H1 (cell line): ENCODE measurements around the gene ABLIM1. TPM values are rescaled to one million over a fixed set of nuclear protein-coding genes. Genes with fewer than 3 reads are reported as not detected.

Experiments
- CTCF ChIA-PET: fragments of 300-600 bp; sonication (Branson Sonifier 250); formaldehyde crosslinking; loops from one replicate; lab custom pipeline; 2021; ENCODE audit not compliant: partially characterized antibody; lab: Charles Lee
- POLR2A ChIA-PET: fragments of 300-600 bp; sonication (Branson Sonifier 250); formaldehyde crosslinking; loops from one replicate; lab custom pipeline; 2021; ENCODE audit warnings: inconsistent platforms; ENCODE audit not compliant: partially characterized antibody; lab: Charles Lee
- DNase-seq, 2 experiments: peaks; one replicate each; pipeline versions ENCODE4 v3.0.0 to v3.0.0-alpha.2; 2010 to 2022; ENCODE audit warnings: low spot score in 2 of 2, low read depth in 1 of 2, mixed read lengths in 1 of 2
- FAIRE-seq: peaks from 2 replicates; lab custom pipeline; 2011; peaks lifted over from hg19 to GRCh38; lab: Jason Lieb, UNC
- H2AFZ ChIP-seq: 2 replicates; pipeline ENCODE4 v1.8.1; 2012; ENCODE audit warnings: low read length, inconsistent platforms
- H2AK5ac ChIP-seq: 2 replicates; pipeline ENCODE4 v1.6.1; 2013; ENCODE audit warnings: low read depth, low read length
- H2BK120ac ChIP-seq: replicated peaks from 2 replicates; pipeline ENCODE3; 2013; ENCODE audit warnings: low read depth, low read length, inconsistent platforms
- H2BK12ac ChIP-seq: 2 replicates; pipeline ENCODE4 v1.6.1; 2013; ENCODE audit warnings: low read depth, low read length
- H2BK15ac ChIP-seq: 2 replicates; pipeline ENCODE4 v1.6.1; 2013; ENCODE audit warnings: low read length
- H2BK20ac ChIP-seq: 2 replicates; pipeline ENCODE4 v1.6.1; 2013; ENCODE audit warnings: low read length
- H2BK5ac ChIP-seq: 2 replicates; pipeline ENCODE4 v1.6.1; 2013; ENCODE audit warnings: low read depth, low read length
- H3K14ac ChIP-seq: 2 replicates; pipeline ENCODE4 v1.6.1; 2013; ENCODE audit warnings: inconsistent platforms; ENCODE audit not compliant: insufficient read length
- H3K18ac ChIP-seq: 2 replicates; pipeline ENCODE4 v1.6.1; 2013; ENCODE audit warnings: low read length; ENCODE audit errors: extremely low read depth
- H3K23ac ChIP-seq: 2 replicates; pipeline ENCODE4 v1.6.1; 2013; ENCODE audit warnings: inconsistent platforms; ENCODE audit not compliant: insufficient read length
- H3K23me2 ChIP-seq: 2 replicates; pipeline ENCODE4 v1.6.1; 2013; ENCODE audit warnings: low read depth, low read length
- H3K27ac ChIP-seq: 2 replicates; pipeline ENCODE4 v1.6.1; 2011; ENCODE audit warnings: low read depth, low read length, inconsistent platforms
- H3K27me3 ChIP-seq, 4 experiments: replicated peaks in 1 of 4; 1 replicate in 1 of 4; 2 replicates in 3 of 4; pipeline versions ENCODE4 v1.6.1 to v1.8.1; 2011 to 2013; ENCODE audit warnings: low read length in 3 of 4, mild to moderate bottlenecking in 3 of 4, inconsistent platforms in 2 of 4, mixed read lengths in 2 of 4, moderate library complexity in 1 of 4; ENCODE audit not compliant: control insufficient read depth in 3 of 4, insufficient read depth in 3 of 4; ENCODE audit errors: extremely low read depth in 1 of 4
- H3K36me3 ChIP-seq, 4 experiments: 2 replicates each; pipeline versions ENCODE4 v1.6.1 to v1.8.1; 2011 to 2013; ENCODE audit warnings: mild to moderate bottlenecking in 4 of 4, low read length in 3 of 4, moderate library complexity in 2 of 4, control low read depth in 1 of 4, inconsistent platforms in 1 of 4; ENCODE audit not compliant: insufficient read depth in 4 of 4, control insufficient read depth in 2 of 4
- H3K4ac ChIP-seq: replicated peaks from 2 replicates; pipeline ENCODE3; 2013; ENCODE audit warnings: low read length, low read depth, mixed read lengths, inconsistent platforms; ENCODE audit not compliant: insufficient read length
- H3K4me1 ChIP-seq, 4 experiments: replicated peaks in 1 of 4; 1 replicate in 1 of 4; 2 replicates in 3 of 4; pipeline versions ENCODE4 v1.6.1 to v1.8.1; 2011 to 2013; ENCODE audit warnings: low read length in 3 of 4, inconsistent platforms in 2 of 4, mixed read lengths in 1 of 4; ENCODE audit not compliant: insufficient read depth in 4 of 4, control insufficient read depth in 3 of 4
- H3K4me2 ChIP-seq, 2 experiments: 2 replicates each; pipeline versions ENCODE4 v1.6.1 to v1.8.1; 2011 to 2013; ENCODE audit warnings: low read depth in 2 of 2, low read length in 2 of 2, control low read depth in 1 of 2, inconsistent platforms in 1 of 2, mild to moderate bottlenecking in 1 of 2; ENCODE audit not compliant: insufficient read depth in 1 of 2
- H3K4me3 ChIP-seq, 4 experiments: fragments of 200-600, 300-600 bp in 1 of 4; sonication (generic), shearing (Covaris generic), sonication (Bioruptor Twin) in 1 of 4; 2 replicates each; pipeline versions ENCODE4 v1.5.1 to v1.8.1; 2011 to 2016; ENCODE audit warnings: low read length in 4 of 4, low read depth in 3 of 4, control low read depth in 2 of 4, inconsistent platforms in 2 of 4, mild to moderate bottlenecking in 2 of 4, mixed read lengths in 1 of 4, moderate library complexity in 1 of 4; ENCODE audit not compliant: insufficient read depth in 2 of 4; ENCODE audit errors: extremely low read depth in 1 of 4
- H3K56ac ChIP-seq: replicated peaks from 2 replicates; pipeline ENCODE3; 2013; ENCODE audit warnings: low read depth, mild to moderate bottlenecking, mixed read lengths, low read length, inconsistent platforms; ENCODE audit not compliant: insufficient read length
- H3K79me1 ChIP-seq: 2 replicates; pipeline ENCODE4 v1.6.1; 2013; ENCODE audit warnings: low read depth, low read length, control low read depth
- H3K79me2 ChIP-seq, 2 experiments: 2 replicates each; pipeline versions ENCODE4 v1.6.1 to v1.8.1; 2012 to 2013; ENCODE audit warnings: low read length in 2 of 2, mild to moderate bottlenecking in 2 of 2, inconsistent platforms in 1 of 2; ENCODE audit not compliant: insufficient read depth in 2 of 2, control insufficient read depth in 1 of 2
- H3K9ac ChIP-seq, 4 experiments: replicated peaks in 1 of 4; 1 replicate in 1 of 4; 2 replicates in 3 of 4; pipeline versions ENCODE4 v1.6.1 to v1.8.1; 2011 to 2013; ENCODE audit warnings: low read depth in 3 of 4, low read length in 3 of 4, control low read depth in 2 of 4, mild to moderate bottlenecking in 2 of 4, moderate library complexity in 2 of 4, inconsistent platforms in 1 of 4; ENCODE audit errors: extremely low read depth in 1 of 4
- H3K9me3 ChIP-seq, 2 experiments: 2 replicates each; pipeline versions ENCODE4 v1.6.1 to v1.8.1; 2012 to 2013; ENCODE audit warnings: mild to moderate bottlenecking in 2 of 2, moderate library complexity in 2 of 2, control low read depth in 1 of 2, inconsistent platforms in 1 of 2, low read depth in 1 of 2, low read length in 1 of 2, mixed read lengths in 1 of 2; ENCODE audit not compliant: insufficient read depth in 2 of 2
- H4K20me1 ChIP-seq, 2 experiments: replicated peaks in 1 of 2; 2 replicates each; pipeline versions ENCODE3 to v1.8.1; 2011 to 2013; ENCODE audit warnings: inconsistent platforms in 2 of 2, low read length in 2 of 2, mild to moderate bottlenecking in 1 of 2; ENCODE audit not compliant: insufficient read depth in 2 of 2, control insufficient read depth in 1 of 2
- H4K5ac ChIP-seq: 2 replicates; pipeline ENCODE4 v1.6.1; 2013; ENCODE audit warnings: low read length, low read depth, mixed read lengths, inconsistent platforms; ENCODE audit not compliant: insufficient read length
- H4K8ac ChIP-seq: 2 replicates; pipeline ENCODE4 v1.8.0; 2013; ENCODE audit warnings: mild to moderate bottlenecking, moderate library complexity, low read length, inconsistent platforms; ENCODE audit not compliant: insufficient read depth; ENCODE audit errors: extremely low read depth
- H4K91ac ChIP-seq: replicated peaks from 2 replicates; pipeline ENCODE3; 2013; ENCODE audit warnings: low read length, mixed read lengths, inconsistent platforms; ENCODE audit not compliant: insufficient read length
- CEBPB ChIP-seq: IDR thresholded peaks from 2 replicates; pipeline ENCODE4 v1.6.1; 2012; ENCODE audit warnings: low read depth, low read length
- FOSL1 ChIP-seq: IDR thresholded peaks from 2 replicates; pipeline ENCODE4 v1.6.1; 2011; ENCODE audit warnings: mild to moderate bottlenecking, low read depth, low read length, moderate library complexity; ENCODE audit not compliant: insufficient read depth
- KDM5A ChIP-seq: fragments of 200-600 bp; IDR thresholded peaks from 2 replicates; pipeline ENCODE4 v1.7.1; 2012; ENCODE audit warnings: mild to moderate bottlenecking, low read length, inconsistent platforms, mixed read lengths
- POLR2AphosphoS5 ChIP-seq: IDR thresholded peaks from 2 replicates; pipeline ENCODE4 v1.6.1; 2011; ENCODE audit warnings: low read depth, low read length
- RAD21 ChIP-seq, 2 experiments: IDR thresholded peaks in 1 of 2; conservative IDR thresholded peaks in 1 of 2; 2 replicates each; pipeline ENCODE4 v1.6.1; 2011; ENCODE audit warnings: low read depth in 2 of 2, low read length in 2 of 2, improper control_type of control experiment in 1 of 2, inconsistent platforms in 1 of 2, mild to moderate bottlenecking in 1 of 2, moderate library complexity in 1 of 2
- RFX5 ChIP-seq: IDR thresholded peaks from 2 replicates; pipeline ENCODE4 v1.6.1; 2011; ENCODE audit warnings: low read depth, low read length, improper control_type of control experiment, borderline replicate concordance
- SIRT6 ChIP-seq: IDR thresholded peaks from one replicate; pipeline ENCODE4 v1.7.1; 2012; ENCODE audit warnings: low read length, inconsistent platforms
- YY1 ChIP-seq: IDR thresholded peaks from 2 replicates; pipeline ENCODE4 v1.6.1; 2011; ENCODE audit warnings: low read depth, mild to moderate bottlenecking, low read length
- WGBS, 2 experiments: shearing (Covaris generic) in 1 of 2; methylation state at CpG; one replicate each; pipeline versions ENCODE4 v1.1.6 to v1.1.7; 2013 to 2015; ENCODE audit warnings: low lambda C conversion rate in 2 of 2, mixed read lengths in 2 of 2, inconsistent platforms in 1 of 2, low coverage in 1 of 2, missing lambda C conversion rate in 1 of 2; ENCODE audit not compliant: insufficient replicate concordance in 2 of 2, insufficient coverage in 1 of 2, insufficient read length in 1 of 2; ENCODE audit errors: extremely low coverage in 1 of 2, missing lambda C conversion rate in 1 of 2; 5-methylcytosine and 5-hydroxymethylcytosine counted together
- polyA plus RNA-seq, 7 experiments: library from polyadenylated mRNA; depleted of rRNA in 3 of 7; stranded (reverse) in 5 of 7; unstranded in 2 of 7; fragments of >200 nt in 5 of 7; fragments of 200-250 nt in 2 of 7; gene quantifications; 1 replicate in 5 of 7; 2 replicates in 1 of 7; 4 replicates in 1 of 7; pipeline versions ENCODE4 v1.2.1 to v1.2.3, GENCODE V29; 2011 to 2013; ENCODE audit warnings: missing spikeins in 2 of 7, mixed read lengths in 2 of 7
- total RNA-seq: library from RNA; stranded (reverse); fragmentation: NEBNext Ultra II Directional; extraction: Animal tissue kit (Norgen Biotek cat#: 25700); gene quantifications from 2 replicates; pipeline ENCODE4 v1.2.1, GENCODE V29; 2021
- TF ChIP-seq, protein P1 (sequence below), 3 experiments: IDR thresholded peaks; 1 replicate in 2 of 3; 2 replicates in 1 of 3; pipeline versions ENCODE4 v1.5.1 to v1.6.1; 2011; ENCODE audit warnings: low read length in 3 of 3, mild to moderate bottlenecking in 3 of 3, inconsistent platforms in 2 of 3, low read depth in 1 of 3, moderate library complexity in 1 of 3; ENCODE audit not compliant: insufficient read depth in 1 of 3; ENCODE audit errors: control extremely low read depth in 1 of 3

The ABLIM1 gene
- total and polyA plus RNA-seq, 2 of the 8 experiments (the other 6 are each of a cell fraction or from before 2014, with no cell fraction given) = 51.2 to 51.7 TPM

DNA sequence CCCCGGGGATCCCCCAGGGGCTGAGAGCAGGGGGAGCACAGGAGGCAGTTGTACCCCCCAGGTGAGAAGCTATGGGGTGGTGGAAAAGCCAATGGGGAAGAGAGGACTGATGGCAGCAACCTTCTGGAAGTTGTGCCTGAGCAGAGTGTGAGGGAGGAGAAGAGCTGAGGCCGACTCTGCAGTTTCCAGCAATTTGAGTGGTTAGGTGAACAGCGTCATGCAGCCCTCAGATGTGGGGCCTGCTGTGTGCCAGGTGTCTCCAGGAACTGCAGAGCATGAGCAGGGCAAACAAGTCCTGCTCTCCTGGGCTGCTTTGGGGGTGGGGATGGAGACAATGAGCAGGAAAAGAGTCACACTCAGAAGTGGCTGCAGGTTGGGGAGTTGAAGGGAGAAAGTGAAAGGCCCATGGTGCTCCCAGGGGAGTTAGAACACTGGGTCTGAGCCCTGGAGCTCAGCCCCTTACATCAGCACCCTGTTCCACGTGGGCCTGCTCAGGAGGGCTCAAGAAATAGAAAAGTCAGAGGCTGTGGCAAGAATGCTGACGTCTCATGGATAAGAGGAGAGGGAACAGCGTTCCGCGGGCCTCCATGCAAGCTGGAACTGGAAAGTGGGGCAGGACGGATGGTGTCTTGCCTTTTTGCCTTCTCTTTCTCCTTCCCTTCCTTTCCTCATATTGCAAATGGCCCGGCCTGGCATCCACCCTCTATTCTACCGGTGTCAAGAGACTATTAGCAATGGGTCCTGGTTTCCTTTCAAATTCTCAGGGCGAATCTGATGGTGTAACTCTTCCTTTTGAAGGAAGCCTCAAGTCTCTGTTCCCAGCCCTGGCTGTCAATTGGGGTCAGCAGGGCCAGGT lies 249.7 kb downstream of the ABLIM1 start:
- peaks cover 0 to 4% (median 3%) of the 10 kb centered on the region in 4 experiments; a peak in 3 of 7 replicates for H3K4me1 ChIP-seq
- no peaks in the 10 kb centered on the region for H3K79me1 ChIP-seq
- H3K14ac ChIP-seq = no peak overlapping the region
- FAIRE-seq = no peak
- no peak overlapping the region for H2AK5ac ChIP-seq
- H2BK15ac ChIP-seq = no peak overlapping the region; the same call in 1 of the 2 replicates
- peak overlapping the region; percentile 27; the same call in 1 of the 2 replicates for H2BK12ac ChIP-seq
- H4K8ac ChIP-seq = no peak overlapping the region
- WGBS, 2 experiments = 61% methylated on average over 12 of the region's 12 CpGs; no CpG with 5 or more reads in 1 of the 2 experiments
- H3K27ac ChIP-seq = no peak overlapping the region
- H3K18ac ChIP-seq = peak overlapping the region; percentile 44; the same call in 1 of the 2 replicates
- H4K20me1 ChIP-seq = no peaks in the 10 kb centered on the region
- peak overlapping the region; percentile 36 for H3K4ac ChIP-seq
- H3K23ac ChIP-seq = no peak overlapping the region
- POLR2A ChIA-PET = interaction anchor here (1.2 kb wide), 1 partner anchor 104 kb away, joined by 4 read pairs; no protein-coding TSS in a partner anchor
- H2BK20ac ChIP-seq = no peak overlapping the region; the same call in 1 of the 2 replicates
- H4K91ac ChIP-seq = peak overlapping the region; percentile 66
- H2BK5ac ChIP-seq = no peak overlapping the region
- DNase-seq = no peak
- peak overlapping the region; percentile 60 for H2BK120ac ChIP-seq
- no peak overlapping the region for H4K5ac ChIP-seq
- H3K4me3 ChIP-seq = no peak overlapping the region
- no peaks in the 10 kb centered on the region for H3K36me3 ChIP-seq
- H3K9me3 ChIP-seq = no peaks in the 10 kb centered on the region
- H3K9ac ChIP-seq = no peak overlapping the region
- H3K79me2 ChIP-seq = no peaks in the 10 kb centered on the region
- H3K56ac ChIP-seq = no peak overlapping the region
- no peak overlapping the region for H3K4me2 ChIP-seq
- peaks cover 9 to 25% (median 22%) of the 10 kb centered on the region in 4 experiments for H3K27me3 ChIP-seq
- 0 out of 2 replicates have a peak overlapping the region, but pooled peaks have one; percentile 42 for H2AFZ ChIP-seq
- peaks cover 12% of the 10 kb centered on the region; the same call in 1 of the 2 replicates for H3K23me2 ChIP-seq
- CTCF ChIA-PET = interaction anchor here (0.7 to 8.6 kb wide), 10 partner anchors 8 to 140 kb away, joined by 3 to 80 read pairs (median 5); no protein-coding TSS in a partner anchor
- TF ChIP-seq RFX5 (no peak), FOSL1 (no peak), SIRT6 (no peak), CEBPB (no peak), RAD21 (IDR thresholded peaks at IDR 0.05 in 1 of 2, conservative IDR thresholded peaks at IDR 0.05 in 1 of 2; ENCODE audit: low read depth in 2 of 2, low read length in 2 of 2) (no peak), POLR2AphosphoS5 (no peak), YY1 (no peak), KDM5A (no peak)
- TF ChIP-seq, protein P1, sequence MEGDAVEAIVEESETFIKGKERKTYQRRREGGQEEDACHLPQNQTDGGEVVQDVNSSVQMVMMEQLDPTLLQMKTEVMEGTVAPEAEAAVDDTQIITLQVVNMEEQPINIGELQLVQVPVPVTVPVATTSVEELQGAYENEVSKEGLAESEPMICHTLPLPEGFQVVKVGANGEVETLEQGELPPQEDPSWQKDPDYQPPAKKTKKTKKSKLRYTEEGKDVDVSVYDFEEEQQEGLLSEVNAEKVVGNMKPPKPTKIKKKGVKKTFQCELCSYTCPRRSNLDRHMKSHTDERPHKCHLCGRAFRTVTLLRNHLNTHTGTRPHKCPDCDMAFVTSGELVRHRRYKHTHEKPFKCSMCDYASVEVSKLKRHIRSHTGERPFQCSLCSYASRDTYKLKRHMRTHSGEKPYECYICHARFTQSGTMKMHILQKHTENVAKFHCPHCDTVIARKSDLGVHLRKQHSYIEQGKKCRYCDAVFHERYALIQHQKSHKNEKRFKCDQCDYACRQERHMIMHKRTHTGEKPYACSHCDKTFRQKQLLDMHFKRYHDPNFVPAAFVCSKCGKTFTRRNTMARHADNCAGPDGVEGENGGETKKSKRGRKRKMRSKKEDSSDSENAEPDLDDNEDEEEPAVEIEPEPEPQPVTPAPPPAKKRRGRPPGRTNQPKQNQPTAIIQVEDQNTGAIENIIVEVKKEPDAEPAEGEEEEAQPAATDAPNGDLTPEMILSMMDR (IDR thresholded peaks at IDR 0.05; ENCODE audit: control extremely low read depth in 1 of 3, insufficient read depth in 1 of 3, low read depth in 1 of 3, low read length in 3 of 3) = no peak
